ENCODE results near the gene GPATCH8. TPM values are rescaled to one million over a fixed set of nuclear protein-coding genes. Genes with fewer than 3 reads are reported as not detected.
A peak's percentile ranks its signal among the peaks of the same experiment; 100 is the strongest.

Gene GPATCH8
- total and polyA plus RNA-seq, 7 experiments from 2014 or later, result 40.2 to 88.5 (median 67.6) TPM

DNA sequence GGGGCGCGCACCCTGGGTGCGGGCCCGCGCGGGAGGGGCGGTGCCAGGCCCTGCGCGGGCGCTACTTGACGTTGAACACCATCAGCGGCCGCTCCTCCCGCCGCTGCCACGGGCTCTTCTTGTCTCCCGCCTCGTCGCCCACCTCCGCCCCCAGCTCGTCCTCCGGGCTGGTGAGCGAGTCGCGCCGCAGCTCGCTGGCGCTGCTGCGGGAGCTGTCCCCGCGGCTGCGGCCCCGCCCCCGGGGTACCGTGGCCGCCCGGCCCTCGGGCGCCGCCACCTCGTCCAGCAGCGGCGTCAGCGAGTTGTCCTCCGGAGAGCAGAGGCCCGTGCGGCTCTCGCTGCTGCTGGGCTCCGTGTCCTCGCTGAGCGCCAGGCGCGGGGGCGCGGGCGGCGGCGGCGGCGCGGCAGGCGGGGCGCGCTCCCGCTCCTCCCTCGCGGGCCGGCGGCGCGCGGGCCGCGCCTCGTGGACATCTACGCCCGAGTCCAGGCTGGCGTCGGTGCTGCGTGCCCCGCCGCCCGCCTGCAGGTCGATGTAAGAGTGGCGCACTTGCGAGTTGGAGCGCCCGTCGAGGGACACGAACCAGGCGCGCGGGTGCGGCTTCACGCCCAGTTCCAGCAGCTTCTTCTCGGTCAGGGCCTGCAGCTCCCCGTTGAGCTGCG is 149.4 kb downstream of the GPATCH8 start:
- Histone ChIP-seq H3K27ac (ENCODE audit: low read depth, low read length) (no peak overlapping the region), H3K4me3 (ENCODE audit: low read length) (no peak overlapping the region), H3K9me3 (ENCODE audit: control insufficient read depth in 2 of 3, low read length in 3 of 3) (no peaks in the 10 kb centered on the region), H3K27me3 (ENCODE audit: control insufficient read depth in 2 of 2, insufficient read depth in 2 of 2, low read length in 2 of 2) (no peaks in the 10 kb centered on the region), H3K36me3 (ENCODE audit: control insufficient read depth in 2 of 3, insufficient read depth in 3 of 3, low read length in 3 of 3) (peaks cover 0 to 13% (median 0%) of the 10 kb centered on the region in 3 experiments), H3K4me1 (ENCODE audit: control insufficient read depth in 2 of 2, insufficient read depth in 2 of 2, low read length in 2 of 2) (no peaks in the 10 kb centered on the region)
- ATAC-seq, result peak; percentile 44
- Mint-ChIP-seq H3K27ac (no peak overlapping the region), H3K4me3 (peak overlapping the region in 9 of 10 donors; percentile 38 to 79 (median 64)), H3K36me3 (peaks cover 0 to 4% (median 0%) of the 10 kb centered on the region in 5 donors), H3K9me3 (no peaks in the 10 kb centered on the region), H3K27me3 (peaks cover 0 to 11% (median 0%) of the 10 kb centered on the region in 5 donors), H3K4me1 (peaks cover 2 to 6% (median 5%) of the 10 kb centered on the region in 7 donors)
- ChIA-PET CTCF (interaction anchor here (0.6 to 1.7 kb wide), 8 partner anchors 9 to 410 kb away, joined by 3 to 8 read pairs (median 4); partner anchors contain the start of gene FAM171A2), POLR2A (interaction anchor here (1.3 to 1.8 kb wide), 4 partner anchors 8 to 137 kb away, joined by 3 to 7 read pairs (median 6); partner anchors contain the start of genes FAM171A2 and GRN)
- peak in 4 of 9 donors; percentile 25 to 42 (median 30) for DNase-seq
- intact Hi-C loops (cut with micrococcal nuclease), result loop anchor here in 1 of 2 donors (1.0 to 2.0 kb wide), 2 partner anchors 9 to 45 kb away; partner anchors contain the start of genes FAM171A2 and RUNDC3A

DNA sequence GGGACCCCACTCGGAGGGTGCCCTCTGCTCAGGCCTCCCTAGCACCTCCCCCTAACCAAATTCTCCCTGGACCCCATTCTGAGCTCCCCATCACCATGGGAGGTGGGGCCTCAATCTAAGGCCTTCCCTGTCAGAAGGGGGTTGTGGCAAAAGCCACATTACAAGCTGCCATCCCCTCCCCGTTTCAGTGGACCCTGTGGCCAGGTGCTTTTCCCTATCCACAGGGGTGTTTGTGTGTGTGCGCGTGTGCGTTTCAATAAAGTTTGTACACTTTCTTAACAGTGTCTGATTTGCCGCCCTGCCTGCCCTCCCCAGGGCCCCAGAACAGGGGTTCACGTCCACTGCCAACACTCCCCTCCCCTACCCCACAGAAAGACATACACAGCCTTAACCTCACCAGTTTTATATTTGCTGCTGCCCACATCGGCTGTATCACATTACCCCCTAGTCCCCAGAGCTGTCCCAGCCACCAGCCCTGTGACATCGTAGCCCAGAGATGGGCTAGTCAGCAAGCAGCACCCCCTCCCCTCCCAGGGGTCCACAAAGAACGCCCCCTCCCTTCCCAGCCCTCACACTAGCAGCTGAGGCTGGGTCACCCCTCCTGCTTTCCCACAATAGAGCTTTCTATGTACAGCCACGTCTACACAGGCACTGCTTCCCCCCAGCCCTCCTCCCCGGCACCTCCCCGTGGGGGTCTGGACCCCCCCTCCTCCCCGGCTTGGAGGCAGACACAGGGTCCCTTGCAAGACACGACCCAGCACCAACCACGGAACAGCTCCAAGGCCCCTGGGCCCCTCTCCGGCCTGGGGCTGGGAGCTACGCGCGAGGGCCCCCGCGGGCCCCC is 150.2 kb downstream of the GPATCH8 start:
- ChIA-PET POLR2A (interaction anchor here (1.6 to 1.8 kb wide), 3 partner anchors 7 to 11 kb away, joined by 3 to 7 read pairs (median 7); partner anchors contain the start of genes FAM171A2 and GRN), CTCF (interaction anchor here (0.6 to 1.7 kb wide), 5 partner anchors 10 to 409 kb away, joined by 3 to 8 read pairs (median 4); partner anchors contain the start of gene FAM171A2)
- ATAC-seq (no peak), DNase-seq (no peak)
- Histone ChIP-seq H3K4me3 (ENCODE audit: low read length) (no peak overlapping the region), H3K27me3 (ENCODE audit: control insufficient read depth in 2 of 2, insufficient read depth in 2 of 2, low read length in 2 of 2) (no peaks in the 10 kb centered on the region), H3K27ac (ENCODE audit: low read depth, low read length) (no peak overlapping the region), H3K4me1 (ENCODE audit: control insufficient read depth in 2 of 2, insufficient read depth in 2 of 2, low read length in 2 of 2) (no peaks in the 10 kb centered on the region), H3K36me3 (ENCODE audit: control insufficient read depth in 2 of 3, insufficient read depth in 3 of 3, low read length in 3 of 3) (peaks cover 0 to 13% (median 0%) of the 10 kb centered on the region in 3 experiments), H3K9me3 (ENCODE audit: control insufficient read depth in 2 of 3, low read length in 3 of 3) (no peaks in the 10 kb centered on the region)
- Mint-ChIP-seq H3K4me1 (peaks cover 0 to 11% (median 4%) of the 10 kb centered on the region in 7 donors), H3K27me3 (peaks cover 0 to 10% (median 0%) of the 10 kb centered on the region in 5 donors), H3K27ac (peak overlapping the region in 4 of 9 donors; percentile 7 to 43 (median 32)), H3K36me3 (peaks cover 0 to 4% (median 0%) of the 10 kb centered on the region in 5 donors), H3K4me3 (peak overlapping the region; percentile 26 to 82 (median 64)), H3K9me3 (no peaks in the 10 kb centered on the region)
- intact Hi-C loops (cut with micrococcal nuclease), result no loop called here

DNA sequence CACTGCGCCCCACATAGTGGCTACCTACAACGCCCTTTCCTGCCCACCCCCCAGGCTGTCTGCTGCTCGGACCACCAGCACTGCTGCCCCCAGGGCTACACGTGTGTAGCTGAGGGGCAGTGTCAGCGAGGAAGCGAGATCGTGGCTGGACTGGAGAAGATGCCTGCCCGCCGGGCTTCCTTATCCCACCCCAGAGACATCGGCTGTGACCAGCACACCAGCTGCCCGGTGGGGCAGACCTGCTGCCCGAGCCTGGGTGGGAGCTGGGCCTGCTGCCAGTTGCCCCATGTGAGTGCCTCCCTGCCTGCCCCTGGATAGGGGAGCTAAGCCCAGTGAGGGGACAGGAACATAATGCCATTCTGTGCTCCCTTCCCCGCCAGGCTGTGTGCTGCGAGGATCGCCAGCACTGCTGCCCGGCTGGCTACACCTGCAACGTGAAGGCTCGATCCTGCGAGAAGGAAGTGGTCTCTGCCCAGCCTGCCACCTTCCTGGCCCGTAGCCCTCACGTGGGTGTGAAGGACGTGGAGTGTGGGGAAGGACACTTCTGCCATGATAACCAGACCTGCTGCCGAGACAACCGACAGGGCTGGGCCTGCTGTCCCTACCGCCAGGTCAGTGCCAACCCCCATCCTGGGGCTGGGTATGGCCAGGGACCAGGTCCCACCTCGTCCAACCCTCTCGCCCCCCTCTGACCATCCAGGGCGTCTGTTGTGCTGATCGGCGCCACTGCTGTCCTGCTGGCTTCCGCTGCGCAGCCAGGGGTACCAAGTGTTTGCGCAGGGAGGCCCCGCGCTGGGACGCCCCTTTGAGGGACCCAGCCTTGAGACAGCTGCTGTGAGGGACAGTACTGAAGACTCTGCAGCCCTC is 151.0 kb downstream of the GPATCH8 start:
- Histone ChIP-seq H3K36me3 (ENCODE audit: control insufficient read depth in 2 of 3, insufficient read depth in 3 of 3, low read length in 3 of 3) (peaks cover 0 to 13% (median 0%) of the 10 kb centered on the region in 3 experiments), H3K27me3 (ENCODE audit: control insufficient read depth in 2 of 2, insufficient read depth in 2 of 2, low read length in 2 of 2) (no peaks in the 10 kb centered on the region), H3K9me3 (ENCODE audit: control insufficient read depth in 2 of 3, low read length in 3 of 3) (no peaks in the 10 kb centered on the region), H3K4me3 (ENCODE audit: low read length) (no peak overlapping the region), H3K4me1 (ENCODE audit: control insufficient read depth in 2 of 2, insufficient read depth in 2 of 2, low read length in 2 of 2) (no peaks in the 10 kb centered on the region), H3K27ac (ENCODE audit: low read depth, low read length) (no peak overlapping the region)
- H3K36me3 Mint-ChIP-seq, result peaks cover 0 to 4% (median 0%) of the 10 kb centered on the region in 5 donors
- H3K4me3 Mint-ChIP-seq, result peak overlapping the region in 6 of 10 donors; percentile 51 to 82 (median 68)
- peak overlapping the region in 1 of 9 donors; percentile 28 for H3K27ac Mint-ChIP-seq
- H3K27me3 Mint-ChIP-seq, result peaks cover 0 to 10% (median 0%) of the 10 kb centered on the region in 5 donors
- DNase-seq (no peak), ATAC-seq (no peak)
- peaks cover 0 to 11% (median 4%) of the 10 kb centered on the region in 7 donors for H3K4me1 Mint-ChIP-seq
- H3K9me3 Mint-ChIP-seq, result no peaks in the 10 kb centered on the region
- ChIA-PET CTCF (interaction anchor here (0.6 to 1.7 kb wide), 3 partner anchors 11 to 21 kb away, joined by 3 to 4 read pairs (median 3); partner anchors contain the start of gene FAM171A2), POLR2A (interaction anchor here (1.6 to 1.7 kb wide), 2 partner anchors 11 to 136 kb away, joined by 3 to 5 read pairs; partner anchors contain the start of gene FAM171A2)
- intact Hi-C loops (cut with micrococcal nuclease), result no loop called here

DNA sequence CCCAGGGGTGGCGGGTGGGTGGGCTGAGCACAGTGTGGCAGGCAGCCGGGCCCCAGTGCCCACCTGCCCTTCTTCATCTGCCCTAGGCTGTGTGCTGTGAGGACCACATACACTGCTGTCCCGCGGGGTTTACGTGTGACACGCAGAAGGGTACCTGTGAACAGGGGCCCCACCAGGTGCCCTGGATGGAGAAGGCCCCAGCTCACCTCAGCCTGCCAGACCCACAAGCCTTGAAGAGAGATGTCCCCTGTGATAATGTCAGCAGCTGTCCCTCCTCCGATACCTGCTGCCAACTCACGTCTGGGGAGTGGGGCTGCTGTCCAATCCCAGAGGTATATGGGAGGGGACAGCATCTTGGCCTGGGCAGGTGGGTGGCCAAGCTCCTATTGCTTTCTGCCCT is 151.7 kb downstream of the GPATCH8 start:
- Mint-ChIP-seq H3K36me3 (peaks cover 0 to 4% (median 0%) of the 10 kb centered on the region in 5 donors), H3K27me3 (peaks cover 0 to 10% (median 0%) of the 10 kb centered on the region in 5 donors), H3K4me3 (no peak overlapping the region), H3K4me1 (peaks cover 0 to 11% (median 5%) of the 10 kb centered on the region in 7 donors), H3K9me3 (no peaks in the 10 kb centered on the region), H3K27ac (no peak overlapping the region)
- Histone ChIP-seq H3K9me3 (ENCODE audit: control insufficient read depth in 2 of 3, low read length in 3 of 3) (no peaks in the 10 kb centered on the region), H3K4me1 (ENCODE audit: control insufficient read depth in 2 of 2, insufficient read depth in 2 of 2, low read length in 2 of 2) (no peaks in the 10 kb centered on the region), H3K4me3 (ENCODE audit: low read length) (no peak overlapping the region), H3K27me3 (ENCODE audit: control insufficient read depth in 2 of 2, insufficient read depth in 2 of 2, low read length in 2 of 2) (no peaks in the 10 kb centered on the region), H3K36me3 (ENCODE audit: control insufficient read depth in 2 of 3, insufficient read depth in 3 of 3, low read length in 3 of 3) (peaks cover 0 to 13% (median 0%) of the 10 kb centered on the region in 3 experiments), H3K27ac (ENCODE audit: low read depth, low read length) (no peak overlapping the region)
- intact Hi-C loops (cut with micrococcal nuclease), result no loop called here
- DNase-seq, result no peak
- no peak for ATAC-seq
- ChIA-PET CTCF (interaction anchor here (1.1 to 1.6 kb wide), 3 partner anchors 10 to 140 kb away, joined by 3 to 4 read pairs (median 3); no protein-coding TSS in a partner anchor), POLR2A (interaction anchor here (0.5 to 1.7 kb wide), 4 partner anchors 82 to 166 kb away, joined by 3 to 6 read pairs (median 4); no protein-coding TSS in a partner anchor)

DNA sequence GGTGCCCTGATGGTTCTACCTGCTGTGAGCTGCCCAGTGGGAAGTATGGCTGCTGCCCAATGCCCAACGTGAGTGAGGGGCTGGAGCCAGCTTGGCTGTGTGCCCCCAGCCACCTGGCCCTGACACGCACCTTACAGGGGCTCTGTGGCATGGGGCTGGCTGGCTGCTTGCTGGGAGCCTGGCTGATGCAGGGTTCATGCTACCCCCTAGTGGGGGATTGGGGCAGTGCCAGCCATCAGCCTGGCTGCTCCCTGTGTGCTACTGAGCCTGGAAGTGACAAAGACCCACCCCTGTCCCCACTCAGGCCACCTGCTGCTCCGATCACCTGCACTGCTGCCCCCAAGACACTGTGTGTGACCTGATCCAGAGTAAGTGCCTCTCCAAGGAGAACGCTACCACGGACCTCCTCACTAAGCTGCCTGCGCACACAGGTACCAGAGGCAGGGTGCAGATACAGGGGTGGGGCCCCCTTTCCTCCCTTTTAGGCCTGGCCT is 152.4 kb downstream of the GPATCH8 start:
- Mint-ChIP-seq H3K27ac (no peak overlapping the region), H3K36me3 (peaks cover 0 to 4% (median 0%) of the 10 kb centered on the region in 5 donors), H3K4me1 (peaks cover 5 to 18% (median 12%) of the 10 kb centered on the region in 7 donors), H3K9me3 (no peaks in the 10 kb centered on the region), H3K27me3 (peaks cover 0 to 10% (median 0%) of the 10 kb centered on the region in 5 donors), H3K4me3 (peak overlapping the region in 1 of 10 donors; percentile 17)
- Histone ChIP-seq H3K36me3 (ENCODE audit: control insufficient read depth in 2 of 3, insufficient read depth in 3 of 3, low read length in 3 of 3) (peaks cover 0 to 13% (median 0%) of the 10 kb centered on the region in 3 experiments), H3K4me1 (ENCODE audit: control insufficient read depth in 2 of 2, insufficient read depth in 2 of 2, low read length in 2 of 2) (peaks cover 4 to 6% of the 10 kb centered on the region in 2 donors), H3K27me3 (ENCODE audit: control insufficient read depth in 2 of 2, insufficient read depth in 2 of 2, low read length in 2 of 2) (no peaks in the 10 kb centered on the region), H3K9me3 (ENCODE audit: control insufficient read depth in 2 of 3, low read length in 3 of 3) (no peaks in the 10 kb centered on the region), H3K4me3 (ENCODE audit: low read length) (no peak overlapping the region), H3K27ac (ENCODE audit: low read depth, low read length) (no peak overlapping the region)
- DNase-seq (peak; percentile 49 to 76 (median 70)), ATAC-seq (peak; percentile 72)
- ChIA-PET CTCF (interaction anchor here (0.6 to 1.6 kb wide), 8 partner anchors 9 to 181 kb away, joined by 3 to 4 read pairs (median 3); partner anchors contain the start of gene TMUB2), POLR2A (interaction anchor here (1.7 kb wide), 2 partner anchors 134 to 141 kb away, joined by 5 to 6 read pairs; no protein-coding TSS in a partner anchor)
- intact Hi-C loops (cut with micrococcal nuclease), result loop anchor here (1.0 kb wide), 2 partner anchors 140 to 406 kb away; no protein-coding TSS in a partner anchor
